ENCODE measurements around the gene FLYWCH2.
A peak's percentile ranks its signal among the peaks of the same experiment; 100 is the strongest.

FLYWCH2 gene, protein sequence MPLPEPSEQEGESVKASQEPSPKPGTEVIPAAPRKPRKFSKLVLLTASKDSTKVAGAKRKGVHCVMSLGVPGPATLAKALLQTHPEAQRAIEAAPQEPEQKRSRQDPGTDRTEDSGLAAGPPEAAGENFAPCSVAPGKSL

DNA sequence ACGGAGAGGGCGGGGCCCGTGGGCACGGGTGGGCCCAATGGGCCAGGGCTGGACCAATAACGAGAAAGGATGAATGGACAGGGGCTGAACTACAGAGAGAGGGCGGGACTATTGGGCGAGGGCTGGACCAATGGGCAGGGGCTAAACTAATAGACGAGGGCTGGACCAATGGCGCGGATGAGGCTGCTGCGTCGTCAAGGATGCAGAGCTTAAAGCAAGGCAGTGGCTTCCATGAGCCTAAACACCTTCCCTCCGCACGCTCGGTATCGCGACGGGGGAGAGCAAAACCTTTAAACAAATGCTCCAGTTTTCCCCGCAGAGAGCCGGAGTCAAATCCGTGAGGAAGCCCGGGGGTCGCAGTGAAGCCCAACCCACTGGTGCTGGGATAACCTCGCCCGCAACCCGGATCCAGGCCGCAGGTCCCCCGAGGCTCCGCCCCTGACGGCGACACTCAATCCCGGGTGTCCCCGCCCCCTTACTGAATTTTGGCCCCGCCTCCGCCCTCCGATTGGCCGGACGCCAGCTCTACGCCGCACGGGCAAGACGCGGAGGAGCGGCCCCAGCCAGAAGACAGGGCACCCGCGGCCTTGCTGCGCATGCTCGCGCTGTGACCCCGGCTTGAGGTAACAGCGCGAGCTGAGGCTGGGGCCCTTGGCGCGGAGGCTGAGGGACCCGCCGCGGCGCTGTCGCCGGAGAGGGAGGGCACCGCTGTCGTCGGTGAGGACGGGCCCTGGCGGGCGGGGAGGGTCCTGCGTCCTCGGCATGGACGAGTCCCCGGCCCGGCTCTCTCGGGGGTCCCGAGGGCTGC, at the start of gene FLYWCH2:
FLYWCH2 (plus strand) TSS at position 566 of the 808 bp plus-strand sequence. CDS start 13,235 bp downstream, outside the sequence.
- peak; percentile 98 for DNase-seq

DNA sequence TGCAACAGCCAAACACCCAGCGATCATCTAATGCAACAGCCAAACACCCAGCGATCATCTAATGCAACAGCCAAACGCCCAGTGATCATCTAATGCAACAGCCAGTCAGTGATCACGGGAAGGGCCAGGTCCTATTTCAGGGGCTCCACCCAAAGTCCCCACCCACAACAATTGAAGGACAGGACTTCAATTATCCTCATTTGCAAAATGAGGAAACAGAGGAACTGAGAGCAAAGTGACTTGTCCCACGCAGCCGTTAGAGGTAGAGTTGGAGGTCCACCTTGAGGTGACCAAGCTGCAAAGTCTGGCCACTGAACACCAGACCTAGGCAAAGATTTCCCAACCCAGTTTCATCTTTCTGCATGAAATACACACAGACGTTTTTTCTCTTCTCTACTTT, 49.2 kb upstream of the FLYWCH2 start:
- DNase-seq, result no peak

DNA sequence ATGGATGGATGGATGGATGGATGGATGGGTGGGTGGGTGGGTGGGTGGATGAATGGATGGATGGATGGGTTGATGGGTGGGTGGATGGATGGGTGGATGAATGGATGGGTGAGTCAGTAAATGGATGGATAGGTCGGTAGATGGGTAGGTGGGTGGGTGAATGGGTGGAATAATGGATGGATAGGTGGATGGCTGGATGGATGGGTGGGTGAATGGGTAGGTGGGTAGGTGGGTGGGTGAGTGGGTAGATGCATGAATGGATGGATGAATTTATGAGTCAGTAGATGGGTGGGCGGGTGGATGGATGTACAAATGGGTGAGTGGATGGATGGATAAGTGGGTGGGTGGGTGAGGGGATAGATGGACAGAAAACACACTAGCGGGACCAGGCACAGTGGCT, 48.0 kb upstream of the FLYWCH2 start:
- DNase-seq, result no peak

DNA sequence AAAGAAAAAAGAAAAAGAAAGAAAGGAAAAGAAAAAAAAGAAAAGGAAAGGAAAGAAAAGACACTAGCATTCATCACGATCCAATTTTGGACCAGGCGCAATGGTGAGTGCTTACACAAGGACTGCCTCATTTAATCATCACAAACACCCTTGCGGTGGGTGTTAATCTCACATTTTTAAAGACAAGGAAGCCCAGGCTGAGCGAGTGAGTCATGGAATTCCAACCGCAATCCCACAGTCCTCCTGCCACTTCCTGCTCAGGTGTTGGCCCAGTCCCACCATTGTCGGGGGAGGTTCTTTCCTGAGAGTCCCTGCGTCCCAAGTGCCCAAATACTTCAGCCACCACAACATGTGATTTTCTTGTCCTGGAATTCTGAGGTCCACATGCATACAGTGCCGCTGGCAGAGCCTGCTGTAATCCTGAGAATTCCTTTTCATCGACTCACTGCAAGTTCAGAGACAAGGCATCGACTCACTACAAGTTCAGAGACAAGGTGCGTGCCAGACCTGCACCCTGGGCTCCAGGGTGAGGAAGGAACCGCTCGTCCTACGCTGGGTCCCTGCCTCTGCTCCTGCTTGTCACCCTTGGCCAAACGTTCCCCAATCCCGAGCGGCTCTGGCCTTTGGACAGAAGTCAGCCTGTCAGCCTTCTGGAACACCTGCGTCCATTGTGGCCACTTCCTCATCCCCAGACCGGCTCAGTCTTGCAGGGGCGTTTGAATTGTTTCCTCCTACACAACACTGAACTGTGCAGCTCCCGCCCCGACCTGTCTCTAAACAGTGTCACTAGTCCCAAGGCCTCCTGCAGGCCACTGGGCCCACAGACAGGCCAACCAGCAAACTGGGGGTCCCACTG, 47.1 kb upstream of the FLYWCH2 start:
- no peak for DNase-seq

DNA sequence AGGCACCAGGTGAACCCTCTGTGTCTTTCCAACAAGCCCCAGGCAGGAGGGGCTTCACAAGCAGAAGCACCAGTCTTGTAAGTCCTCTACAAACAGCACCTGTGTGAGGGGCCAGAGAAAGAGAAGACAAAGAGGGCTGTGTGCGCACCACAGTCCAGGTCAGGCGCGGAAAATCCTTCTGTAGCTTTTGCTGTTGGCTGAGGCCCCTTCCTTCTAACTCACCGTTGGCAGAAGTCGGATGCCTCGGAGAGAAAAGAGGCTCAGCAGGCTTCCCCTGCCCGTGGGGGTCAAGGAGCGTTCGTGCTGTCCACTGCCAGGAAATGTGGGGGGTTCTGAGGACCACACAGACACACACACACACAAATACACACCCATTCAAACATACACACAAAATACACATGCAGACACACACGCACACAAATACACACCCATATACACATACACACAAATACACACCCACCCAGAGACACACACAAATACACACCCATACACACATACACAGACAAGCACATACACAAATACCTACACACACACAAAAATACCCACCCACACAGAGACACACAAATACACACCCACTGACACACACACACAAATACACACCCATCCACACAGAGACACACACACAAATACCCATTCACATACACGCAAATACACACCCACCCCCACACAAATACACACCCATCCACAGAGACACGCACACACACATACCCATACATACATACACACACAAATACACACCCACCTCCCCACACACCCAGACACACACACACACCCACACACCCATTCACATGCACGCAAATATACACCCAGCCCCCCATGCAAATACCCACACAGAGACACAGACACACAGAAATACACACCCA, 46.1 kb upstream of the FLYWCH2 start:
- DNase-seq, result no peak

DNA sequence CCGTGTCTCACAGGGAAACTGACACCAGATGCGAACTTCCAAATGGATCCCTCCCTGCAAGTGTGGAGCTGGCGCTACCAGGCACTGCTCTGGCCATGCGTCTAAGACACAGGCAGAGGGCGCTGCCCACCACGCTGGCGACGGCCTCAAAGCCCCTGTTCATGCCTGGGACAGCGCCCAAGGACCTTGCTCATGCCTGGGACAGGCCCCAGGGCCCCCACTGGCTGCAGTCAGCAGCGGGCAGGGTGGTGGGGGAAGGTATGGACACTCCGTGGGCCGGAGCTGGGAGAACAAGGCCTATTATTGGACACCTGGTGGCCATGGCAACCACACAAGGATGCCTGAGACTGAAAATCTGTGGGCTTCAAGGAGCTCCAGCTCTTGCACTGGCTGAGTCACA, 44.1 kb upstream of the FLYWCH2 start:
- no peak for DNase-seq

DNA sequence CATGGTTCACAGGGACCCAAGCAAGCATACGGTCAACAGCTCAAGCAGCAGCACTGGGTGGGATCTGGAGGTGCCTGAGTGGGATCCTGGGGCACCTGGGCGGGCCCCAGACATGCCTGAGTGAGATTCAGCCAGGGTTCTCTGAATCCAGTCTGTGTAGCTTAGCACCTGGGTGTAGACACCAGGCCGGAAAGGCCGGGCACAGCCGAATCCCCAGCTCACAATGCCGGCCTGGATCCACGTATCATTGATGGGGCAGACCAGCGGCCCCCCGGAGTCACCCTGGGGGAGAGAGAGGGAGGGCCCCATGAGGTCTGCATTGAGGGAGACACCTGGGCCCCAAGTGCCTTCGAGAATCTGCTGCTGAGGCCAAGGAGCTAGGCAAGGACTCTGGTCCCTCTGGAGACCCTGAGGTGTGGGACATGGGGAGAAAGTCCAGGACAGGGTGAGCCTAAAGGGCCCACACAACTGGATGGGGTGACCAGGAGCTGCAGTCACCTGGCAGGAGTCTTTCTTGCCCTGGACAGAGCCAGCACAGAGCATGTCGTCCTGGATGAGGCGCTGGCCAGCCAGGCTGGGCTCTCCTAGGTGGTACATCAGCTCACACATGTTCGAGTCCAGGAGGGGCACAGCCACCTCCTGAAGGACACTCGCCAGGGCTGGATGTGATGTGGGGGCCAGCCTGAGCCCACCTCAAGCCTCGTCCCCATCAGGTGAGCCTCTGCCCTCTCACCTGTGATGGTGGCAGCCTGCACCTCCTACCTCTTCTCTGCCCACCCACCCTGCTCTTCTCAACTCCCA, 43.2 kb upstream of the FLYWCH2 start:
- no peak for DNase-seq

DNA sequence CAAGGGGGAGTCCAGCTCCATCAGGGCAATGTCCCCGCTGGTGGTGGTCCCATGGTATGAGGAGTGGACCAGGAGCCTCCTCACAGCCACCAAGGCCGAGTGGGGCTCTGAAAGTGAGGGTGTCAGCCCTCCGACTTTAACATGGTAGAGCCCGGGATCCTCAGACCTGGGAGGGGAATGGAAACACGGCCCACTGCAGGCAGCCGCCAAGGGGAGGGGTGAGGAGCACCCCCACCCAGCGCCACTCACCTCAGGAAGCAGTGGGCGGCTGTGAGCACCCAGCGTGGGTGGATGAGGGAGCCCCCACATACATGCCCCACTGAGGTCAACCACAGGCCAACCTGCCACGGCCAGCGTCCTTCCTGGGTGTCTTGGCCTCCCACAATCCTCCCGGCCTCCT, 42.1 kb upstream of the FLYWCH2 start:
- DNase-seq, result no peak

DNA sequence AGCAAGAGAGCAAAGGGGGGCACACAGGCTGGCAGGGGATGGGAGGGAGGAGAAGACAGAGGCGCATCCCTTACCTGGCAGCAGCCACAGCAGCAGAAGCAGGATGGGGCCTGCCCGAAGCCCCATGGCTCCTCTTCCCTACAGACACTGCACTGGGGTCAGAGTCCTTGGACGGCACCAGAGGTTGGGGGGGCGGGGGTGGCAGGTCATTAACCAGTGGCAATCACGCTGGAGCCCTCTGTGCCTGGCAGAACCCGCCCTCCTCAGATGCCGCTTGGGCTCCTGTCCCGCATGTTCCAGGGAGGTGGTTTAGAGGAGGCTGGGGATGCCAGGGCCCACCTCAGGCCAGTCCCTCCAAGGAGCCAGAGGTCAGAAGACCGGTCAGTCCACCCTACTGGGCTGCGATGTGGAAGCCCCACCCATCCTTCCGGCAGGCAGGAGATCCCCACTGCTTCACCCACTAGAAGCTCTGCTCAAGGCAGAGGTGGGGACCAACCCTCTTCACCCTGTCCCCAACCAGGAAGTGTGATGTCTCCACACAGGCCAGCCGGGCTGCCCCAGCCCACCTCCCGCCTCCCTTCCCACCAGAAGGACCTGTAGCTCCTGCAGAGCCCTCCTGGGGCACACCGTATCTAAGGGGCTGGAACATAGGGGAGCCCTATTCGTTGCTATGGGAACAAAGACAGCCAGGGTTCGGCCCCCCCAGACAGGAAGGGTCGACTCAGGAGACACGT, 41.2 kb upstream of the FLYWCH2 start:
- no peak for DNase-seq

DNA sequence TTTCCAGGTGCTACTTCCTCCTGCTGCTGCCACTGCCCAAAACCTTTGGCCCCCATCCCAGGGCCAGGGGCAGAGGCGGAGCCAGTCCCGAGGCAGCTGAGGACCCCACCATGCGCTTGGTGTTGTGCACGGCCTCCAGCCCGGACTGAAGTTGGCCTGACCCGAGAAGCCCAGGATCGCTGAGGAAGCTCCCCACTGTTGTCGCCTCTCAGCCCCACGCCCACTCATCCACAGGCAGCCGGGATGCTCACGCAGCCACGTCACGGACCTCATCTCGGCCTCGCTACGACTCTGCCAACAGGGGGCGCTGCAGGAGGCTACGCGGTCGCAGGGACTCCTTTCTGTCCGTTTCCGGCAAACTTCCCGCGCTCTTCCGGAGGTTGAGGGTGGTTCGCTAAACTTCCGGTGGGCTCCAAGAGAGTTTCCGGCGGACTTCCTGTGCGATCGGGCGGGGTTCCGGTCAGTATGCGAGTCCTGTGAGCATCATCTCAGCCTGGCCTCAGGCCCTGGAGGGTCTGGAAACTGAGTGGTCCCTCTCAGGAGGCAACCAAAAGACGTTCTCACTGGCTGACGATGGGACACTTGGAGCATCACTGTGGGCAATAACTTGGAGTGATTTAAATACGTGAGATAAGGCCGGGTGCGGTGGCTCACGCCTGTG, 40.5 kb upstream of the FLYWCH2 start:
- DNase-seq, result no peak

DNA sequence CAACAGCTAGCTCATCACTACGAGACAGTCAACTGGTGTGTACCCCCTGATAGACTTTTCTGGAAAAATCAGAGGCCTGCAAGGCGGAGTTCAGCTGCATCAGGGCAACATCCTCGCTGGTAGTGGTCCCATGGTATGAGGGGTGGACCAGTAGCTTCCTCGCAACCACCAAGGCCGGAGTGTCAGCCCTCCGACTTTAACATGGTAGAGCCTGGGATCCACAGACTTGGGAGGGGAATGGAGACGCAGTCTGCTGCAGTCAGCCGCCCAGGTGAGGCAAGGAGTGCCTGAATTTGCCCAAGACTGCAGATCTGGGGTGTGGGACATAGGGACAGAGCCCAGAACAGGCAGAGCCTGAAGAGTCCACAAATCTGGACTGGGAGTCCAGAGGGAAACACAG, 39.5 kb upstream of the FLYWCH2 start:
- no peak for DNase-seq

DNA sequence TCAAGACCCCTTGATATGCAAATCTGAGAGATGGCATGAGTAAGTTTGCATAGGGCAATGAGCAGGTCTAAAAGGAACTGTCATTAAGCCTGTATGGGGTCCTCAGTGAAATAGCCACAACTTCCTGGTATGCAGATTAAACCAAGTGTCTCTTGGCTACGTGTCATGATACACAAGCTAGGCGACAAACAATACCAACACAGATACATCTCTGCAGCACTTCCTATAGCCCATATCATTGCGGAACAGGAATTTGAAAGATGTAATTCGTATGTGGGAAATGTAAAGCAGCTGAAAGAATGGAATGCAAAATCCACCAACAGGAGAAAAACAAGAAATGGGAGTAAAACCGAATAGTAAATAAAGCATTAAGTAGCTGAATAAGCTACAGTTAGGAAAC, 37.9 kb upstream of the FLYWCH2 start:
- no peak for DNase-seq

DNA sequence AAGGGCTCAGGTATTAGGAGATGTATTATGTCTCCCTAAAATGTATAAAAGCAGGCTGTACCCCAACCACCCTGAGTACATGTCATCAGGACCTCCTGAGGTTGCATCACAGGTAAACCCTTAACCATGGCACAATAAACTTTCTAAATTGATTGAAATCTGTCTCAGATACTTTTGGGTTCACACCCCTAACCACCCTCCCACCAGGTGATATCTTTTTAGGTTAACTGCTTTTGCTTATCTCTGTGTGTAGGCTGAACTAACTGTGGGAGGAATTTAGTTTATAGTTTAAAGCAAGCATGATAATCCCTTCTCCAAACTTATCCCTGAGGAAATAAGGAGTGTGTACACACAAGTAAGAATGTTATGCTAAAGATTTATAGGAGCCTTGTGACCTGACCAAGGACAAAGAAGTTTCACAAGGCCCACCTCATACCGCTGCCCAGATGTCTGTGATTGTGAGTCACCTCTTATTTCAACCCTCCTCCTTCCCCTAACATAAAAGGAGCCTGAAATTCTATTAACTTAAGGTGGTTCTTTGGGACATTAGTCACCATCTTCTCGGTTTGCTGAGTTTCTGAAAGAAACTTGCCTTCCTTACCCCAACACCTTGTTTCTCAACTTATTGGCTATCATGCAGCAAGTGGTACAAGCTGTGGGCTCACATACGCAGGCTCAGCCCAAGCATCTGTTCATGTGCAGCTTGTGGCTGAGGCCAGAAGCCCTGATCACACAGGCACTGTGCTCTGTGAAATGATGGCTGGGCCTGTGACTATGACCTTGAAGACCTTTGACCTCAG, 36.3 kb upstream of the FLYWCH2 start:
- no peak for DNase-seq

DNA sequence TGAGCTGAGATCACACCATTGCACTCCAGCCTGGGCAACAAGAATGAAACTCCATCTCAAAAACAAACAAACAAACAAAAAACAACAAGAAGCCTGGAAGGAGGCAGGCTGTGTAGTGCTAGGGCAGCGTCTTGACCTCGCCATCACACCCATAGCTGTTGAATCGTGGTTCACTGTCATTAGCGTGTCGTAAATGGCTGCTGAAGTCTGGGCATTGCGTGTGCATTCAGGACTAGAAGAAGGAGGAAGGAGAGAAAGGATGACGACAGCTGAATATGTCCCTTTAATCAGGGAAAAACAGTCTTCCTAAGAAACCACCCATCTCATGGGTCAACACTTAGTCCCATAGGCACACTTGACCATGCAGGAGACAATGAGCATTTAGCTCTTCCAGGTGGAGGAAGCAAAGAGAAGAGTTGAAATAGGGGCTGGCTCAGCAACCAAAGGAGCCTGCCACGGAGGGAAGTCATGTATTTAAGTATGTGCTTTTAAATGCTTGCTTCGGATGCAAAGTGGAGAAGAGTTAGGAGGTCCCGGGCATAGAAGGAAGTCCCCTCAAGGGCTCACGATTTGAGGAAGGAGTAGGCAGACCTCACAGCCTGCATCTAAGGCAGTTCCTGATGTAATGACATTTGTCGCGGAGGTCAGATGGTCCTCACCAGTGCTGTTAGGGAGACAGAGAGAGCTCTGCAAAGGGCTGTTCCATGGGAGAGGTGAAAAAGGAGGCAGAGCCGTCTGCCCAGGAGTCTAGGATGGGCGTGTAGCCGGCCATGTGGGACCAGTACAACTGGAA, 33.9 kb upstream of the FLYWCH2 start:
- DNase-seq, result no peak

DNA sequence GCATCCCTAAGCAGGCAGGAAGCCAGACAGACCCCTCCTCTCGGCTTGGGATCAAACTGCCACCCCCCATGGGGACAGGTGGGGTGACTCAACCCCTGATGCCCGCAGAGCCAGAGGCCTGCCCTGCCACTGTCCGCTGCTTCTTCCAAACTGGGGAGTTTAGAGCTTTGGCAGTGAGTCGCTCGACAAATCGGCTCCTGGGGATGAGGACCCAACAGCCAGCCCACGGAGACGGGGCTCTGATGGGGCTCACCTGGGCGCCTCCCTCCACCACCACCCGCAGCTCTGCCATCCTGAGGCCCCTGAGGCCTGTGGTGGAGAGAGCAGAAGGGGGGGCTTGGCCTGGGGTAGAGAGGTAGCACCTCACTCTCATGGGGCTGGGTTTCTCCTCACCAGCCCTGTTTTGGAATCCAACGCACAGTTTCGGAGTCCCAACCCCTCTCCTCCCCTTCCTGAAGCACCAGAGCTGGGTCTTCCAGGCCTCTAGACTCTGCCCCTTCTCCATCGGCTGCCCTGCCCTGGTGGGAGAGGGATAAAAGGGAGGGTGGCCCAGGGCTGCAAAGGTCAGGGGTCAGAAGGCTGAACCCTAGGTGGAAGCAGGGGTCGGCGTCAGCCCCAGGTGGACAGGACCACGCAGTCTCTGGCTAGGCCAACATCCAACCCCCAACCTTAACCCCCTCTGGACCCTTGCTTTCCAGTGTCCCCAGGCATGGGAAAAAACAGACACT, 30.8 kb upstream of the FLYWCH2 start:
- DNase-seq, result no peak

DNA sequence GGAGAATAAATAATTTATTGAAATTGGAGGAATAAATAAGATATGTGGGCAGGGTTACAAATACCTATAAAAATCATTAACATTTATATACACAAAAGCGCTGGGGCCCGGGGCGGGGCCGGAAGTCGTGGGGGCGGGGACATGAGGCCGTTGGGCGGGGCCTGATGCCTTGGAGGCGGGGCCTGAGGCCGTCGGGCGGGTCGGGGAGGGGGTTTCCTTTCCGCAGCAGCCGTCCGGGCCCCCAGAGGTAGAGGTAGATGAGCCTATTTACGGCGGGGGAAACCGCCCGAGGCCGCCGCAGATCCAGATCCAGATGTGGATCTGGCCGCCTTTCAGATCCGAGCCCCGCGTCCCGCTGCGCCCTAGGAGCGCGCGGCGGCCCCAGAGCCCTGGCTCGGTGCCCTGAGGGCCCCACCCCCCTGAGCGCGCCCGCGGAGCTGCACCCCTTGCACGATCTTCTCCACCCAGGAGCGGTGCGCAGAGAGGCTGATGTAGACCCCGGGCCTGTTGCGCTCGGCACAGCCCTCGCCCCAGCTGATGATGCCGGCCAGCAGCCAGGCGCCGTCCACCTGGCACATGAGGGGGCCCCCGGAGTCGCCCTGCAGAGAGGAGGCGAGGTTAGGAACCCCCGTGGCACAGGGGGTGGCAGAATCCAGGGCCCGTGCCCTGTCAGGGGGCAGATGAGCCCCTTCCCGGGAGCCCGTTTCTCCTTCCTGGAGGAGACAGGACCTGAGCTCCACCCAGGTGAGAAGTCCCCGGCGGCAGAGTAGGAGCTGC, 30.1 kb upstream of the FLYWCH2 start:
- no peak for DNase-seq

DNA sequence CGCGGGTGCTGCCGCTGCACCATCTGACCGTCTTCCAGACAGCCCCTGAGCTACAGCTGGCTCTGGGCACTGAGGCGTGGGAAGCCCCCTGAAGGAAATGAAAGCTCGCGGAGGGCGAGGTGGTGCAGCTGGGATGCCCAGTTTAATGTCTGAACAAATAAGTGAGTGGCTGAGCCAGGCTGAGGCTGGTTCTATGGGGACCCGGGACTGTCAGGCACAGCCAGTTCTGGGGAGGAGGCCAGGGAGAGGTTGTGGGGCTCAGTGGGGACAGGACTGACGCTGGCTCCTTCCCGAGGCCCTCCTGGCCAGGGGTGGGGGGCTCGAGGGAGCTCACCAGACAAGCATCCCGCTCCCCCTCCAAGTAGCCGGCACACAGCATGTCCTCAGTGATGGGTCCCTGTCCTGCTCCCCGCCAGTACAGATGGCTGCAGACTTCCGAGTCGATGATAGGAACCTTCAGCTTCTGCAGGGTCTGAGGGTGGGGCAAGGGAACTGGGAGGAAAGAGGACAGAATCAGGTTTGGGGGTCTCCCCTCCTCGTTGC, 29.4 kb upstream of the FLYWCH2 start:
- no peak for DNase-seq
